ENCODE results near the gene RAB40C. TPM values are rescaled to one million over a fixed set of nuclear protein-coding genes. Genes with fewer than 3 reads are reported as not detected.
A peak's percentile ranks its signal among the peaks of the same experiment; 100 is the strongest.

RAB40C gene
- total and polyA plus RNA-seq, 4 donors, result 6.1 to 11.0 (median 9.2) TPM

GRCh38 chr16:593807-594206, 3.9 kb downstream of the RAB40C start:
- Histone ChIP-seq H3K9me3 (ENCODE audit: control insufficient read depth in 4 of 4, low read length in 3 of 4) (no peaks in the 10 kb centered on the region), H3K36me3 (ENCODE audit: control insufficient read depth in 4 of 4, insufficient read depth in 3 of 4, low read depth in 1 of 4, low read length in 3 of 4) (no peaks in the 10 kb centered on the region), H3K27ac (ENCODE audit: low read depth in 1 of 2, low read length in 2 of 2) (peak overlapping the region; percentile 81 to 88), H3K27me3 (ENCODE audit: control insufficient read depth in 4 of 4, insufficient read depth in 4 of 4, low read length in 3 of 4) (no peaks in the 10 kb centered on the region), H3K4me3 (ENCODE audit: low read depth in 1 of 3, low read length in 3 of 3) (no peak overlapping the region), H3K9ac (ENCODE audit: low read depth in 1 of 2, low read length in 2 of 2) (no peak overlapping the region), H3K4me1 (ENCODE audit: control insufficient read depth in 4 of 4, insufficient read depth in 4 of 4, low read length in 3 of 4) (peaks cover 21 to 71% (median 60%) of the 10 kb centered on the region in 4 donors)
- no peak for DNase-seq (ENCODE audit: low spot score)
- 84% methylated on average over 16 of the region's 16 CpGs for WGBS
- no peak for TF ChIP-seq JUND (IDR thresholded peaks at IDR 0.05)
- TF ChIP-seq CTCF (IDR thresholded peaks at IDR 0.05; ENCODE audit: low read depth, low read length, missing input control), result no peak
- no peak for TF ChIP-seq FOXA2 (IDR thresholded peaks at IDR 0.05)
- no peak for TF ChIP-seq HNF4G (IDR thresholded peaks at IDR 0.05)
- TF ChIP-seq MAX (IDR thresholded peaks at IDR 0.05), result no peak

- Histone ChIP-seq H3K36me3 (ENCODE audit: control insufficient read depth in 4 of 4, insufficient read depth in 3 of 4, low read depth in 1 of 4, low read length in 3 of 4) (peaks cover 0 to 3% (median 2%) of the 10 kb centered on the region in 4 donors), H3K9ac (ENCODE audit: low read depth in 1 of 2, low read length in 2 of 2) (no peak overlapping the region), H3K4me1 (ENCODE audit: control insufficient read depth in 4 of 4, insufficient read depth in 4 of 4, low read length in 3 of 4) (peaks cover 24 to 74% (median 62%) of the 10 kb centered on the region in 4 donors), H3K4me3 (ENCODE audit: low read depth in 1 of 3, low read length in 3 of 3) (no peak overlapping the region), H3K27me3 (ENCODE audit: control insufficient read depth in 4 of 4, insufficient read depth in 4 of 4, low read length in 3 of 4) (no peaks in the 10 kb centered on the region), H3K9me3 (ENCODE audit: control insufficient read depth in 4 of 4, low read length in 3 of 4) (no peaks in the 10 kb centered on the region), H3K27ac (ENCODE audit: low read depth in 1 of 2, low read length in 2 of 2) (peak overlapping the region; percentile 42 to 92)
- 92% methylated on average over 18 of the region's 18 CpGs for WGBS
- DNase-seq (ENCODE audit: low spot score), result no peak
- TF ChIP-seq HNF4A (conservative IDR thresholded peaks at IDR 0.05) (no peak), NR2F2 (IDR thresholded peaks at IDR 0.05) (no peak), RXRA (IDR thresholded peaks at IDR 0.05) (no peak), FOXA1 (IDR thresholded peaks at IDR 0.05) (no peak), ATF3 (IDR thresholded peaks at IDR 0.05) (no peak), SP1 (IDR thresholded peaks at IDR 0.05) (no peak), HNF4G (IDR thresholded peaks at IDR 0.05) (no peak), MAX (IDR thresholded peaks at IDR 0.05) (no peak), TAF1 (conservative IDR thresholded peaks at IDR 0.05) (no peak), GABPA (IDR thresholded peaks at IDR 0.05 in 1 of 2, conservative IDR thresholded peaks at IDR 0.05 in 1 of 2) (no peak), EGR1 (IDR thresholded peaks at IDR 0.05; ENCODE audit: low read depth in 2 of 2) (no peak)
These were observed 5.2 kb downstream of the RAB40C start for GRCh38 chr16:595094-595528.

- no peaks in the 10 kb centered on the region for H3K9me3 ChIP-seq (ENCODE audit: control insufficient read depth in 4 of 4, low read length in 3 of 4)
- 74% methylated on average over 34 of the region's 34 CpGs for WGBS
- no peak overlapping the region for H3K9ac ChIP-seq (ENCODE audit: low read depth in 1 of 2, low read length in 2 of 2)
- H3K4me1 ChIP-seq (ENCODE audit: control insufficient read depth in 4 of 4, insufficient read depth in 4 of 4, low read length in 3 of 4), result peaks cover 24 to 66% (median 56%) of the 10 kb centered on the region in 4 donors
- H3K27me3 ChIP-seq (ENCODE audit: control insufficient read depth in 4 of 4, insufficient read depth in 4 of 4, low read length in 3 of 4), result no peaks in the 10 kb centered on the region
- H3K4me3 ChIP-seq (ENCODE audit: low read depth in 1 of 3, low read length in 3 of 3), result no peak overlapping the region
- no peak for DNase-seq (ENCODE audit: low spot score)
- H3K27ac ChIP-seq (ENCODE audit: low read depth in 1 of 2, low read length in 2 of 2), result peak overlapping the region; percentile 42 to 92
- H3K36me3 ChIP-seq (ENCODE audit: control insufficient read depth in 4 of 4, insufficient read depth in 3 of 4, low read depth in 1 of 4, low read length in 3 of 4), result peaks cover 0 to 4% (median 2%) of the 10 kb centered on the region in 4 donors
- TF ChIP-seq MAX (IDR thresholded peaks at IDR 0.05), result peak; percentile 55
- no peak for TF ChIP-seq EGR1 (IDR thresholded peaks at IDR 0.05; ENCODE audit: low read depth in 2 of 2)
- peak in 1 of 2 donors; percentile 81 for TF ChIP-seq HNF4A (conservative IDR thresholded peaks at IDR 0.05)
- no peak for TF ChIP-seq CTCF (IDR thresholded peaks at IDR 0.05; ENCODE audit: low read depth, low read length, missing input control)
- TF ChIP-seq ATF3 (IDR thresholded peaks at IDR 0.05), result no peak
- TF ChIP-seq GABPA (IDR thresholded peaks at IDR 0.05 in 1 of 2, conservative IDR thresholded peaks at IDR 0.05 in 1 of 2), result peak in 1 of 2 donors; percentile 36
- peak in 1 of 2 donors; percentile 48 for TF ChIP-seq JUND (IDR thresholded peaks at IDR 0.05)
- peak; percentile 88 for TF ChIP-seq YY1 (IDR thresholded peaks at IDR 0.05)
- peak in 1 of 2 donors; percentile 85 for TF ChIP-seq RXRA (IDR thresholded peaks at IDR 0.05)
- TF ChIP-seq RAD21 (IDR thresholded peaks at IDR 0.05), result peak in 1 of 2 donors; percentile 23
These were observed 6.3 kb downstream of the RAB40C start for GRCh38 chr16:595942-596735.

Measured in liver (tissue), 9 donors.